Measurements from ENCODE around the gene FOXN1.
"Not testable (repeated sequence)": the region's sequence is repeated elsewhere in the genome, so short reads cannot be mapped to it uniquely, and the experiment has no call there.

Gene FOXN1

GRCh38 chr17:28501421-28502284 lies 4.5 kb upstream of the FOXN1 start:
- no peak for DNase-seq

- DNase-seq: no peak
Observed at GRCh38 chr17:28503420-28503819, 2.7 kb upstream of the FOXN1 start.

- DNase-seq: no peak
Observed at GRCh38 chr17:28506763-28507487, 777 bp downstream of the FOXN1 start.

GRCh38 chr17:28507567-28508203 lies 1.5 kb downstream of the FOXN1 start:
- DNase-seq: no peak

- DNase-seq: no peak
Observed at GRCh38 chr17:28508211-28508724, 2.1 kb downstream of the FOXN1 start.

- DNase-seq: no peak
Observed at GRCh38 chr17:28509789-28510188, 3.6 kb downstream of the FOXN1 start.

- no peak for DNase-seq
Observed at GRCh38 chr17:28511858-28512461, 5.8 kb downstream of the FOXN1 start.

- DNase-seq: no peak
Observed at GRCh38 chr17:28513476-28513875, 7.3 kb downstream of the FOXN1 start.

- no peak for DNase-seq
Observed at GRCh38 chr17:28514561-28515002, 8.4 kb downstream of the FOXN1 start.

GRCh38 chr17:28515518-28515917 lies 9.4 kb downstream of the FOXN1 start:
- DNase-seq: no peak

GRCh38 chr17:28518132-28518531 lies 12.0 kb downstream of the FOXN1 start:
- DNase-seq: no peak

- no peak for DNase-seq
Observed at GRCh38 chr17:28518578-28518977, 12.4 kb downstream of the FOXN1 start.

- DNase-seq: no peak
Observed at GRCh38 chr17:28519236-28519635, 13.1 kb downstream of the FOXN1 start.

- DNase-seq: no peak
Observed at GRCh38 chr17:28520687-28521086, 14.5 kb downstream of the FOXN1 start.

GRCh38 chr17:28521311-28522085 lies 15.3 kb downstream of the FOXN1 start:
- DNase-seq: no peak

- DNase-seq: not testable (repeated sequence)
Observed at GRCh38 chr17:28522281-28522680, 16.1 kb downstream of the FOXN1 start.

- no peak for DNase-seq
Observed at GRCh38 chr17:28523186-28523585, 17.0 kb downstream of the FOXN1 start.

- DNase-seq: no peak
Observed at GRCh38 chr17:28523876-28524275, 17.7 kb downstream of the FOXN1 start.

- DNase-seq: peak; percentile 76
Observed at GRCh38 chr17:28524476-28525424, 18.6 kb downstream of the FOXN1 start.

GRCh38 chr17:28526381-28526780 lies 20.2 kb downstream of the FOXN1 start:
- no peak for DNase-seq

GRCh38 chr17:28527181-28527681 lies 21.1 kb downstream of the FOXN1 start:
- DNase-seq: no peak
